ENCODE data around the gene EXOSC2.
A peak's percentile ranks its signal among the peaks of the same experiment; 100 is the strongest.

Gene EXOSC2, protein sequence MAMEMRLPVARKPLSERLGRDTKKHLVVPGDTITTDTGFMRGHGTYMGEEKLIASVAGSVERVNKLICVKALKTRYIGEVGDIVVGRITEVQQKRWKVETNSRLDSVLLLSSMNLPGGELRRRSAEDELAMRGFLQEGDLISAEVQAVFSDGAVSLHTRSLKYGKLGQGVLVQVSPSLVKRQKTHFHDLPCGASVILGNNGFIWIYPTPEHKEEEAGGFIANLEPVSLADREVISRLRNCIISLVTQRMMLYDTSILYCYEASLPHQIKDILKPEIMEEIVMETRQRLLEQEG

GRCh38 chr9:130693426-130694191 is at the start of gene EXOSC2:
EXOSC2 (plus strand) TSS chr9:130693780; CDS start chr9:130693792, 12 bp downstream.
- Histone ChIP-seq H3K36me3 (ENCODE audit: low read length) (peaks cover 15% of the 10 kb centered on the region), H4K20me1 (ENCODE audit: low read depth, low read length) (no peaks in the 10 kb centered on the region; the same call in 1 of the 2 replicates), H3K4me3 (ENCODE audit: insufficient read depth, low read length, poor library complexity, severe bottlenecking) (peak within 1 kb of the TSS; percentile 99), H3F3A (ENCODE audit: insufficient read depth) (no peaks in the 10 kb centered on the region), H3K27ac (ENCODE audit: low read depth, low read length) (peak within 1 kb of the TSS; percentile 61), H3K79me2 (ENCODE audit: insufficient read depth, low read length) (peaks cover 34% of the 10 kb centered on the region), H3K9me2 (replicated peaks; ENCODE audit: insufficient read depth, low read length) (no peaks in the 10 kb centered on the region), H3K4me2 (ENCODE audit: low read depth, low read length, poor library complexity, severe bottlenecking) (peak within 1 kb of the TSS; percentile 92), H3K9ac (ENCODE audit: low read length) (peak within 1 kb of the TSS; percentile 98), H2AFZ (ENCODE audit: low read depth, low read length, severe bottlenecking) (peak within 1 kb of the TSS; percentile 98), H3K9me3 (ENCODE audit: insufficient read depth, low read length) (0 out of 2 replicates have a peak, but pooled peaks cover 4% of the 10 kb centered on the region), H3K27me3 (ENCODE audit: low read length) (no peaks in the 10 kb centered on the region)
- no peak for TF ChIP-seq EZH2phosphoT487 (conservative IDR thresholded peaks at IDR 0.05; ENCODE audit: low read length)

DNA sequence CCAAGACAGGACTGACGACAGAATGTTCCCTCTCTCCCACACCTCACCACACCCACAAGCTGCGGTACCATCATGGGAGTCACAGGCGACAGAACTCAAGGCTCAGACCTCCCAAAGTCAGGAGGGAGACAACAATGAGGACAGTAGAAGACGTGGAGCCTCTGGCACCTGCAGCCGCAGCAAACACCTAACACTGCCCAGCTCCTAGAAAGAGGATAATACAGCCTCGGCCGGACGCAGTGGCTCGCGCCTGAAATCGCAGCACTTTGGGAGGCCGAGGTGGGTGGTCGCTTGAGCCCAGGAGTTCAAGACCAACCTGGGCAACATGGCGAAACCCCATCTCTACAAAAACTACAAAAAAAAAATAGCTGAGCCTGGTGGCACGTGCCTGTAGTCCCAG is 42.4 kb upstream of the EXOSC2 start:
- Histone ChIP-seq H3K79me2 (ENCODE audit: insufficient read depth, low read length) (no peaks in the 10 kb centered on the region), H3K9ac (ENCODE audit: low read length) (no peak overlapping the region), H3K9me3 (ENCODE audit: insufficient read depth, low read length) (no peaks in the 10 kb centered on the region), H3F3A (ENCODE audit: insufficient read depth) (no peaks in the 10 kb centered on the region), H3K27ac (ENCODE audit: low read depth, low read length) (no peak overlapping the region), H3K9me2 (replicated peaks; ENCODE audit: insufficient read depth, low read length) (no peaks in the 10 kb centered on the region), H3K4me3 (ENCODE audit: insufficient read depth, low read length, poor library complexity, severe bottlenecking) (no peak overlapping the region), H3K27me3 (ENCODE audit: low read length) (no peaks in the 10 kb centered on the region), H3K4me2 (ENCODE audit: low read depth, low read length, poor library complexity, severe bottlenecking) (no peak overlapping the region), H4K20me1 (ENCODE audit: low read depth, low read length) (no peaks in the 10 kb centered on the region), H3K36me3 (ENCODE audit: low read length) (no peaks in the 10 kb centered on the region), H2AFZ (ENCODE audit: low read depth, low read length, severe bottlenecking) (no peak overlapping the region)
- TF ChIP-seq CTCF (IDR thresholded peaks at IDR 0.05; ENCODE audit: insufficient read depth, low read length, poor library complexity, severe bottlenecking) (no peak), EZH2phosphoT487 (conservative IDR thresholded peaks at IDR 0.05; ENCODE audit: low read length) (no peak)

DNA sequence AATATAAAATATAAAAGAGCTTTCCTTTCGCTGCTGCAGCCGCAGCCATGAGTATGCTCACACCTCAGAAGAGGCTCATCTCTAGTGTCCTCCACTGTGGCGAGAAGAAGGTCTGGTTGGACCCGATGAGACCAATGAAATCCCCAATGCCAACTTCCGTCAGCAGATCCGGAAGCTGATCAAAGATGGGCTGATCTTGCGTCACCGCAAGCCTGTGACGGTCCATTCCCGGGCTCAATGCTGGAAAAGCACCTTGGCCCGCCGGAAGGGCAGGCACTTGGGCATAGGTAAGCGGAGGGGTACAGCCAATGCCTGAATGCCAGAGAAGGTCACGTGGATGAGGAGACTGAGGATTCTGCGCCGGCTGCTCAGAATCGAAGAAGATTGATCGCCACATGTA is 41.8 kb upstream of the EXOSC2 start:
- TF ChIP-seq EZH2phosphoT487 (conservative IDR thresholded peaks at IDR 0.05; ENCODE audit: low read length), result no peak
- TF ChIP-seq CTCF (IDR thresholded peaks at IDR 0.05; ENCODE audit: insufficient read depth, low read length, poor library complexity, severe bottlenecking), result no peak
- Histone ChIP-seq H3K4me2 (ENCODE audit: low read depth, low read length, poor library complexity, severe bottlenecking) (no peak overlapping the region), H4K20me1 (ENCODE audit: low read depth, low read length) (no peaks in the 10 kb centered on the region), H3K79me2 (ENCODE audit: insufficient read depth, low read length) (no peaks in the 10 kb centered on the region), H3K9me3 (ENCODE audit: insufficient read depth, low read length) (no peaks in the 10 kb centered on the region), H3F3A (ENCODE audit: insufficient read depth) (no peaks in the 10 kb centered on the region), H2AFZ (ENCODE audit: low read depth, low read length, severe bottlenecking) (no peak overlapping the region), H3K9me2 (replicated peaks; ENCODE audit: insufficient read depth, low read length) (no peaks in the 10 kb centered on the region), H3K9ac (ENCODE audit: low read length) (no peak overlapping the region), H3K36me3 (ENCODE audit: low read length) (no peaks in the 10 kb centered on the region), H3K27me3 (ENCODE audit: low read length) (no peaks in the 10 kb centered on the region), H3K4me3 (ENCODE audit: insufficient read depth, low read length, poor library complexity, severe bottlenecking) (no peak overlapping the region), H3K27ac (ENCODE audit: low read depth, low read length) (no peak overlapping the region)

DNA sequence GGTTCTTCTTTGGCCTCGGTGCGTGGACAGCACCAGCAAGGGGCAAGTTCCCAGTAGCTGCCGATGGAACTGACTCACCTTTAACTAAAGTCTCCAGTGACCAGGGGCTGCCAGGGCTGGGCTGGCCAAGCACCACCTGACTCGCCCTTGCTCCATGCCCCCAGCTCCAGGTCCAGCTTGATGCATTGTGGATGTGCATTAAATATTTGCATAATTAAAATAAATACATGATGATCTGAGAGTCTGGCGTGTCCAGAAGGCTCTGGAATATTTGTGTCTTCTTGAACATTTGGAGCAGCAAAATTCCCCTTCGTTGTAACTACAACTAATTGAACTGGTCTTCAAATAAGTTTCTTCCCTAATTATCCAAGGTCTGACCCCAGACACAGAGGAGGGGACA is 38.7 kb upstream of the EXOSC2 start:
- H3K27ac ChIP-seq (ENCODE audit: low read depth, low read length), result no peak overlapping the region
- no peak overlapping the region for H2AFZ ChIP-seq (ENCODE audit: low read depth, low read length, severe bottlenecking)
- H3K4me2 ChIP-seq (ENCODE audit: low read depth, low read length, poor library complexity, severe bottlenecking), result no peak overlapping the region
- TF ChIP-seq EZH2phosphoT487 (conservative IDR thresholded peaks at IDR 0.05; ENCODE audit: low read length), result no peak
- TF ChIP-seq CTCF (IDR thresholded peaks at IDR 0.05; ENCODE audit: insufficient read depth, low read length, poor library complexity, severe bottlenecking), result no peak
- H3F3A ChIP-seq (ENCODE audit: insufficient read depth), result no peaks in the 10 kb centered on the region
- no peaks in the 10 kb centered on the region for H3K79me2 ChIP-seq (ENCODE audit: insufficient read depth, low read length)
- H3K9me3 ChIP-seq (ENCODE audit: insufficient read depth, low read length), result no peaks in the 10 kb centered on the region
- H3K36me3 ChIP-seq (ENCODE audit: low read length), result no peaks in the 10 kb centered on the region
- no peaks in the 10 kb centered on the region for H3K27me3 ChIP-seq (ENCODE audit: low read length)
- no peak overlapping the region for H3K9ac ChIP-seq (ENCODE audit: low read length)
- H3K9me2 ChIP-seq (replicated peaks; ENCODE audit: insufficient read depth, low read length), result no peaks in the 10 kb centered on the region
- H3K4me3 ChIP-seq (ENCODE audit: insufficient read depth, low read length, poor library complexity, severe bottlenecking), result no peak overlapping the region
- no peaks in the 10 kb centered on the region for H4K20me1 ChIP-seq (ENCODE audit: low read depth, low read length)

Data from SU-DHL-6 (cell line).